Measurements from ENCODE around the gene TANC1. TPM values are rescaled to one million over a fixed set of nuclear protein-coding genes. Genes with fewer than 3 reads are reported as not detected.

The TANC1 gene
- total and polyA plus RNA-seq, 2 donors (not counting 3 experiments of a cell fraction or from before 2014, with no cell fraction given) = 58.9 to 99.4 TPM

DNA sequence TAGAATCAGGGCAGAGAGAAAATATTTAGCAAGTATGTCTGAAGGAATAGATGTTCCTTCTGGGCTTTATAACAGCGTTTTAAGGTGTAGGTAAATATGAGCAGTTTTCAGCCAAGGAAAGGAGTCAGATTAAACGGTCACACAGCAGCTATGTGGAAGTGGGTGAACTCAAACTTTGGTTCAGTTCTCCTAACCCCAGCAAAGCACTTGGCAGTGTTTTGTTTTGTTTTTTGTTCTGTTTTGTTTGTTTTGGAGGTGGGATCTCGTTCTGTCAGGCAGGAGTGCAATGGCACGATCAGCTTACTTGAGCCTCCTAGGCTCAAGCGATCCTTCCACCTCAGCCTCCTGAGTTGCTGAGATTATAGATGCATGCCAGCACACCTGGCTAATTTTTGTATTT lies 24.6 kb downstream of the TANC1 start:
- dilution Hi-C loops (cut with MboI; ENCODE audit: extremely low pct_ligation_motif_present, low sequenced_read_pairs) (no loop called here), intact Hi-C loops (cut with micrococcal nuclease) (no loop called here)
- no peak for DNase-seq (ENCODE audit: low read depth, low spot score)
- no peak overlapping the region for H3K4me2 ChIP-seq (ENCODE audit: insufficient read depth, low read length)
- no peaks in the 10 kb centered on the region for H3K36me3 ChIP-seq (ENCODE audit: control insufficient read depth in 2 of 2, extremely low read depth in 1 of 2, insufficient read depth in 2 of 2, low read length in 2 of 2)
- FAIRE-seq = no peak
- H3K9me1 ChIP-seq (replicated peaks; ENCODE audit: control insufficient read depth, extremely low read depth, insufficient read depth, low read length) = no peaks in the 10 kb centered on the region
- no peak overlapping the region for H3K4me3 ChIP-seq (replicated peaks in 1 of 3; ENCODE audit: insufficient read depth in 1 of 3, low read depth in 1 of 3, low read length in 3 of 3)
- no peak overlapping the region for H3K9ac ChIP-seq (replicated peaks; ENCODE audit: extremely low read depth, insufficient read depth, low read length)
- CTCF ChIA-PET = no interaction called here
- H2AFZ ChIP-seq (ENCODE audit: low read depth, low read length) = no peak overlapping the region
- TF ChIP-seq FOS (IDR thresholded peaks at IDR 0.05; ENCODE audit: borderline replicate concordance, insufficient read depth, low read length) (no peak), MYC (IDR thresholded peaks at IDR 0.05; ENCODE audit: low read depth, low read length) (no peak), EZH2 (IDR thresholded peaks at IDR 0.05; ENCODE audit: borderline replicate concordance, low read depth, low read length, severe bottlenecking) (no peak), GATA2 (IDR thresholded peaks at IDR 0.05; ENCODE audit: insufficient read depth, insufficient read length, low read depth, low read length) (no peak), JUN (IDR thresholded peaks at IDR 0.05; ENCODE audit: borderline replicate concordance, insufficient read depth, insufficient read length, low read depth) (no peak), POLR2A (IDR thresholded peaks at IDR 0.05; ENCODE audit: low read depth, low read length) (no peak)
- TF ChIP-seq, protein P1, sequence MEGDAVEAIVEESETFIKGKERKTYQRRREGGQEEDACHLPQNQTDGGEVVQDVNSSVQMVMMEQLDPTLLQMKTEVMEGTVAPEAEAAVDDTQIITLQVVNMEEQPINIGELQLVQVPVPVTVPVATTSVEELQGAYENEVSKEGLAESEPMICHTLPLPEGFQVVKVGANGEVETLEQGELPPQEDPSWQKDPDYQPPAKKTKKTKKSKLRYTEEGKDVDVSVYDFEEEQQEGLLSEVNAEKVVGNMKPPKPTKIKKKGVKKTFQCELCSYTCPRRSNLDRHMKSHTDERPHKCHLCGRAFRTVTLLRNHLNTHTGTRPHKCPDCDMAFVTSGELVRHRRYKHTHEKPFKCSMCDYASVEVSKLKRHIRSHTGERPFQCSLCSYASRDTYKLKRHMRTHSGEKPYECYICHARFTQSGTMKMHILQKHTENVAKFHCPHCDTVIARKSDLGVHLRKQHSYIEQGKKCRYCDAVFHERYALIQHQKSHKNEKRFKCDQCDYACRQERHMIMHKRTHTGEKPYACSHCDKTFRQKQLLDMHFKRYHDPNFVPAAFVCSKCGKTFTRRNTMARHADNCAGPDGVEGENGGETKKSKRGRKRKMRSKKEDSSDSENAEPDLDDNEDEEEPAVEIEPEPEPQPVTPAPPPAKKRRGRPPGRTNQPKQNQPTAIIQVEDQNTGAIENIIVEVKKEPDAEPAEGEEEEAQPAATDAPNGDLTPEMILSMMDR (IDR thresholded peaks at IDR 0.05; ENCODE audit: extremely low read depth in 1 of 2, insufficient read depth in 1 of 2, low read depth in 1 of 2, low read length in 2 of 2) = no peak
- TF ChIP-seq, protein P2, sequence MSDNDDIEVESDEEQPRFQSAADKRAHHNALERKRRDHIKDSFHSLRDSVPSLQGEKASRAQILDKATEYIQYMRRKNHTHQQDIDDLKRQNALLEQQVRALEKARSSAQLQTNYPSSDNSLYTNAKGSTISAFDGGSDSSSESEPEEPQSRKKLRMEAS (IDR thresholded peaks at IDR 0.05; ENCODE audit: insufficient read depth, insufficient read length) = no peak
- H3K4me1 ChIP-seq (ENCODE audit: control insufficient read depth, extremely low read depth, insufficient read depth, low read length) = peaks cover 18% of the 10 kb centered on the region
- POLR2A ChIA-PET = no interaction called here
- no peaks in the 10 kb centered on the region for H3K27me3 ChIP-seq (ENCODE audit: control insufficient read depth in 2 of 2, insufficient read depth in 2 of 2, low read length in 2 of 2)
- no peak overlapping the region for H3K27ac ChIP-seq (ENCODE audit: insufficient read depth, low read depth, low read length)
- peaks cover 9% of the 10 kb centered on the region for H4K20me1 ChIP-seq (replicated peaks; ENCODE audit: control insufficient read depth, extremely low read depth, insufficient read depth, low read length)
- no TSS peak for BruUV-seq (replicated peaks)
- H3K9me3 ChIP-seq (replicated peaks; ENCODE audit: control insufficient read depth, insufficient read depth, low read length) = no peaks in the 10 kb centered on the region
- H3K79me2 ChIP-seq (ENCODE audit: control insufficient read depth, insufficient read depth, low read length) = peaks cover 89% of the 10 kb centered on the region
